H9 (cell line): Measurements from ENCODE around the gene DKKL1. TPM values are rescaled to one million over a fixed set of nuclear protein-coding genes. Genes with fewer than 3 reads are reported as not detected.
A peak's percentile ranks its signal among the peaks of the same experiment; 100 is the strongest.

Experiments used
- DNase-seq: peaks from one replicate; pipeline ENCODE4 v3.0.0-alpha.2; 2017
- H2AFZ ChIP-seq: one replicate; pipeline ENCODE4 v1.6.1; 2013; ENCODE audit warnings: mild to moderate bottlenecking, low read length, control low read depth, moderate library complexity
- H2AK5ac ChIP-seq: 2 replicates; pipeline ENCODE4 v1.6.1; 2013; ENCODE audit warnings: low read length, control low read depth, mixed read lengths; ENCODE audit not compliant: insufficient read length
- H2BK120ac ChIP-seq: one replicate; pipeline ENCODE4 v1.6.1; 2013; ENCODE audit warnings: low read depth, mild to moderate bottlenecking, low read length, control low read depth, inconsistent platforms; ENCODE audit not compliant: poor library complexity, severe bottlenecking
- H2BK12ac ChIP-seq: 2 replicates; pipeline ENCODE4 v1.6.1; 2013; ENCODE audit warnings: low read length, control low read depth, mixed read lengths, low read depth; ENCODE audit not compliant: insufficient read length
- H2BK15ac ChIP-seq: 2 replicates; pipeline ENCODE4 v1.6.1; 2013; ENCODE audit warnings: low read depth, low read length, control low read depth
- H2BK20ac ChIP-seq: one replicate; pipeline ENCODE4 v1.6.1; 2013; ENCODE audit warnings: low read depth, mild to moderate bottlenecking, low read length, control low read depth, inconsistent platforms; ENCODE audit not compliant: poor library complexity, severe bottlenecking
- H2BK5ac ChIP-seq: 2 replicates; pipeline ENCODE4 v1.6.1; 2013; ENCODE audit warnings: low read length, control low read depth, mixed read lengths; ENCODE audit not compliant: insufficient read length
- H3K14ac ChIP-seq: 2 replicates; pipeline ENCODE4 v1.6.1; 2013; ENCODE audit warnings: low read length, control low read depth; ENCODE audit not compliant: insufficient read depth
- H3K18ac ChIP-seq: 2 replicates; pipeline ENCODE4 v1.6.1; 2013; ENCODE audit warnings: low read depth, mild to moderate bottlenecking, mixed read lengths, low read length, control low read depth; ENCODE audit not compliant: insufficient read length
- H3K23ac ChIP-seq: 2 replicates; pipeline ENCODE4 v1.6.1; 2013; ENCODE audit warnings: low read length, control low read depth, mixed read lengths, low read depth; ENCODE audit not compliant: insufficient read length
- H3K23me2 ChIP-seq: 2 replicates; pipeline ENCODE4 v1.6.1; 2013; ENCODE audit warnings: low read depth, mild to moderate bottlenecking, mixed read lengths, low read length, control low read depth; ENCODE audit not compliant: insufficient read length, poor library complexity, severe bottlenecking
- H3K27ac ChIP-seq: 2 replicates; pipeline ENCODE4 v1.5.1; 2013; ENCODE audit warnings: low read length, control low read depth, mixed read lengths, low read depth; ENCODE audit not compliant: insufficient read length
- H3K27me3 ChIP-seq: 2 replicates; pipeline ENCODE4 v1.6.1; 2013; ENCODE audit warnings: low read length, control low read depth, inconsistent platforms; ENCODE audit not compliant: insufficient read depth
- H3K4ac ChIP-seq: 2 replicates; pipeline ENCODE4 v1.6.1; 2013; ENCODE audit warnings: low read depth, mild to moderate bottlenecking, control low read depth, inconsistent platforms, low read length, moderate library complexity
- H3K4me1 ChIP-seq: 2 replicates; pipeline ENCODE4 v1.6.1; 2013; ENCODE audit warnings: low read length, control low read depth, inconsistent platforms; ENCODE audit not compliant: insufficient read depth
- H3K4me2 ChIP-seq: 2 replicates; pipeline ENCODE4 v1.6.1; 2013; ENCODE audit warnings: low read length, control low read depth, mixed read lengths; ENCODE audit not compliant: insufficient read length, insufficient read depth
- H3K56ac ChIP-seq: 2 replicates; pipeline ENCODE4 v1.6.1; 2013; ENCODE audit warnings: low read depth, mild to moderate bottlenecking, mixed read lengths, low read length, control low read depth; ENCODE audit not compliant: insufficient read length
- H3K79me1 ChIP-seq: 2 replicates; pipeline ENCODE4 v1.6.1; 2013; ENCODE audit warnings: low read depth, mild to moderate bottlenecking, moderate library complexity, low read length, control low read depth, inconsistent platforms; ENCODE audit not compliant: insufficient read depth, poor library complexity, severe bottlenecking
- H3K79me2 ChIP-seq: 2 replicates; pipeline ENCODE4 v1.6.1; 2013; ENCODE audit warnings: low read length, control low read depth, inconsistent platforms; ENCODE audit not compliant: insufficient read depth
- H3K9ac ChIP-seq: 2 replicates; pipeline ENCODE4 v1.6.1; 2013; ENCODE audit warnings: low read length, control low read depth, mixed read lengths; ENCODE audit not compliant: insufficient read length; ENCODE audit errors: extremely low read depth
- H3K9me3 ChIP-seq: one replicate; pipeline ENCODE4 v1.6.1; 2013; ENCODE audit warnings: low read depth, low read length, inconsistent platforms; ENCODE audit not compliant: control insufficient read depth
- H3T11ph ChIP-seq: one replicate; pipeline ENCODE4 v1.6.1; 2013; ENCODE audit warnings: mild to moderate bottlenecking, low read length, control low read depth, inconsistent platforms
- H4K20me1 ChIP-seq: one replicate; pipeline ENCODE4 v1.6.1; 2013; ENCODE audit not compliant: control insufficient read depth, insufficient read length, insufficient read depth
- H4K5ac ChIP-seq: 2 replicates; pipeline ENCODE4 v1.6.1; 2013; ENCODE audit warnings: low read depth, mild to moderate bottlenecking, mixed read lengths, low read length, control low read depth; ENCODE audit not compliant: insufficient read length
- H4K8ac ChIP-seq: replicated peaks from 2 replicates; pipeline ENCODE4 v1.6.1; 2013; ENCODE audit warnings: low read length, control low read depth, mixed read lengths, low read depth; ENCODE audit not compliant: insufficient read length
- H4K91ac ChIP-seq: 2 replicates; pipeline ENCODE4 v1.6.1; 2013; ENCODE audit warnings: low read depth, mild to moderate bottlenecking, moderate library complexity, mixed read lengths, low read length, control low read depth; ENCODE audit not compliant: insufficient read length
- H3K27ac Mint-ChIP-seq, 3 experiments: 2 replicates in 2 of 3; 3 replicates in 1 of 3; pipeline ENCODE4 v1.8.0; 2020 to 2021; ENCODE audit warnings: mixed read lengths in 3 of 3, mild to moderate bottlenecking in 1 of 3, moderate library complexity in 1 of 3
- H3K27me3 Mint-ChIP-seq: 2 replicates; pipeline ENCODE4 v1.8.0; 2021; ENCODE audit warnings: low read depth, mild to moderate bottlenecking, moderate library complexity, mixed read lengths
- H3K36me3 Mint-ChIP-seq, 3 experiments: 2 replicates in 2 of 3; 3 replicates in 1 of 3; pipeline ENCODE4 v1.8.0; 2020 to 2021; ENCODE audit warnings: low read depth in 3 of 3, mixed read lengths in 3 of 3; ENCODE audit not compliant: insufficient read depth in 1 of 3
- H3K4me1 Mint-ChIP-seq, 2 experiments: 2 replicates each; pipeline ENCODE4 v1.8.0; 2020; ENCODE audit warnings: mixed read lengths in 2 of 2
- H3K4me3 Mint-ChIP-seq, 2 experiments: 2 replicates in 1 of 2; 3 replicates in 1 of 2; pipeline ENCODE4 v1.8.0; 2020 to 2021; ENCODE audit warnings: mild to moderate bottlenecking in 2 of 2, mixed read lengths in 2 of 2, moderate library complexity in 1 of 2
- H3K9me3 Mint-ChIP-seq, 2 experiments: 2 replicates in 1 of 2; 3 replicates in 1 of 2; pipeline ENCODE4 v1.8.0; 2020; ENCODE audit warnings: mild to moderate bottlenecking in 2 of 2, mixed read lengths in 2 of 2, moderate library complexity in 1 of 2
- WGBS: extraction: QIAGEN DNeasy Blood & Tissue Kit; methylation state at CpG from one replicate; pipeline ENCODE4 v1.1.7; 2013; ENCODE audit warnings: missing lambda C conversion rate, low lambda C conversion rate, mixed read lengths; ENCODE audit not compliant: insufficient read length; ENCODE audit errors: extremely low coverage; 5-methylcytosine and 5-hydroxymethylcytosine counted together
- total RNA-seq: library from RNA; stranded (reverse); gene quantifications from 2 replicates; pipeline ENCODE4 v1.2.1, GENCODE V29; 2021
- TF ChIP-seq, protein P1 (sequence below): fragments of 200-600 bp; sonication (generic); conservative IDR thresholded peaks from 3 replicates; pipeline ENCODE4 v1.8.0; 2021; ENCODE audit warnings: antibody characterized with exemption, mild to moderate bottlenecking

Gene DKKL1
- total RNA-seq, 1 experiment from 2014 or later = 3.5 TPM

DNA sequence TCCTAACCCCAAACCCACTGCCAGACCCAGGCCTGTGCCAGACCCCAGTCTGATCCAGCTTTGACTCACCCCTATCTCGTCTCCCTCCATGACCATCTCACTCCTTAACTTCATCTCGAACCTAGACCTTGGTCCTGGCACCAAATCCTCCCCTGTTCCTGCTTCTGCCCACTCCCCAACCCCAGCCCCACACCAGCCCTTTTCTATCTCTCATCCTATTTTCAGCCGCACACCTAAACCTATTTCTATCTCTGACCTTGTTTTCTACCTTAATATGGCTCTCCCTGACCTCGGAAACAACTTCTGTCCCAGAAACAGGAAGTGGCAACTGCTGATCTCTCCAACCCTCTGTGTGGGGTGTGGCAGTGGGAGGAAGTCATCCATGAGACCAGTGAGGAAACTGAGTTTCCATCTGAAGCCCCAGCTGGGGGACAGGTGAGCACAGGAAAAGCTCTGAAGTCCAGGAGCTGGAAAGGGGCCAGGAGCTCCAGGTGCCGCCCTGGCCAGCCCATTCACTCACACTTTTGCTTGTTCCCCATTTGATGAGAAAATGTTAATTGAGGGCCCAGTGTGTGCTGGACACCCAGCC lies 45.9 kb downstream of the DKKL1 start:
- Histone ChIP-seq H4K91ac (no peak overlapping the region), H2BK15ac (no peak overlapping the region), H3K56ac (no peak overlapping the region), H3K14ac (no peak overlapping the region), H2BK120ac (no peak overlapping the region), H3K23me2 (no peaks in the 10 kb centered on the region), H3K79me1 (no peaks in the 10 kb centered on the region), H2AK5ac (no peak overlapping the region), H2AFZ (no peak overlapping the region), H3K27me3 (no peaks in the 10 kb centered on the region), H3K4me2 (no peak overlapping the region), H3K23ac (no peak overlapping the region), H3K79me2 (no peaks in the 10 kb centered on the region), H4K20me1 (no peaks in the 10 kb centered on the region), H3K18ac (peak overlapping the region; percentile 14), H3K4ac (no peak overlapping the region), H2BK12ac (no peak overlapping the region), H3K9me3 (no peaks in the 10 kb centered on the region), H3K9ac (no peak overlapping the region), H4K8ac (no peak overlapping the region), H3K27ac (no peak overlapping the region), H2BK20ac (no peak overlapping the region), H3K4me1 (peaks cover 3% of the 10 kb centered on the region; the same call in 1 of the 2 replicates), H4K5ac (no peak overlapping the region), H2BK5ac (no peak overlapping the region), H3T11ph (no peak overlapping the region)
- H3K36me3 Mint-ChIP-seq = no peaks in the 10 kb centered on the region; a peak in 1 of 7 replicates
- no CpG with 5 or more reads among the region's 5 CpGs for WGBS
- peak overlapping the region in 1 of 2 experiments; percentile 25; a peak in 1 of 5 replicates for H3K4me3 Mint-ChIP-seq
- TF ChIP-seq, protein P1, sequence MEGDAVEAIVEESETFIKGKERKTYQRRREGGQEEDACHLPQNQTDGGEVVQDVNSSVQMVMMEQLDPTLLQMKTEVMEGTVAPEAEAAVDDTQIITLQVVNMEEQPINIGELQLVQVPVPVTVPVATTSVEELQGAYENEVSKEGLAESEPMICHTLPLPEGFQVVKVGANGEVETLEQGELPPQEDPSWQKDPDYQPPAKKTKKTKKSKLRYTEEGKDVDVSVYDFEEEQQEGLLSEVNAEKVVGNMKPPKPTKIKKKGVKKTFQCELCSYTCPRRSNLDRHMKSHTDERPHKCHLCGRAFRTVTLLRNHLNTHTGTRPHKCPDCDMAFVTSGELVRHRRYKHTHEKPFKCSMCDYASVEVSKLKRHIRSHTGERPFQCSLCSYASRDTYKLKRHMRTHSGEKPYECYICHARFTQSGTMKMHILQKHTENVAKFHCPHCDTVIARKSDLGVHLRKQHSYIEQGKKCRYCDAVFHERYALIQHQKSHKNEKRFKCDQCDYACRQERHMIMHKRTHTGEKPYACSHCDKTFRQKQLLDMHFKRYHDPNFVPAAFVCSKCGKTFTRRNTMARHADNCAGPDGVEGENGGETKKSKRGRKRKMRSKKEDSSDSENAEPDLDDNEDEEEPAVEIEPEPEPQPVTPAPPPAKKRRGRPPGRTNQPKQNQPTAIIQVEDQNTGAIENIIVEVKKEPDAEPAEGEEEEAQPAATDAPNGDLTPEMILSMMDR = no peak
- H3K27me3 Mint-ChIP-seq = peaks cover 11% of the 10 kb centered on the region
- H3K27ac Mint-ChIP-seq = peak overlapping the region in 1 of 3 experiments; percentile 70; a peak in 2 of 7 replicates
- peaks cover 33 to 35% of the 10 kb centered on the region in 2 experiments for H3K4me1 Mint-ChIP-seq
- no peak for DNase-seq
- no peaks in the 10 kb centered on the region for H3K9me3 Mint-ChIP-seq
